Epithelial cell of esophagus (primary cell): Measurements from ENCODE around the gene NPTXR.
A peak's percentile ranks its signal among the peaks of the same experiment; 100 is the strongest.

Source experiments
- DNase-seq: peaks from one replicate; pipeline ENCODE4 v3.0.0; 2010; ENCODE audit warnings: low read depth
- H3K4me3 ChIP-seq: 2 replicates; pipeline ENCODE4 v1.5.1; 2011; ENCODE audit warnings: mild to moderate bottlenecking, low read length, control low read depth
- CTCF ChIP-seq: IDR thresholded peaks from 2 replicates; pipeline ENCODE4 v1.5.1; 2011; ENCODE audit warnings: low read depth, mild to moderate bottlenecking, low read length, control low read depth, inconsistent platforms; ENCODE audit not compliant: insufficient read depth; ENCODE audit errors: missing control alignments

NPTXR gene

GRCh38 chr22:38831166-38831945 lies 12.5 kb downstream of the NPTXR start:
- no peak overlapping the region for H3K4me3 ChIP-seq
- TF ChIP-seq CTCF: no peak
- DNase-seq: peak; percentile 74

- no peak overlapping the region for H3K4me3 ChIP-seq
- TF ChIP-seq CTCF: no peak
- no peak for DNase-seq
Measured at GRCh38 chr22:38830845-38831108, 13.1 kb downstream of the NPTXR start.

- no peak for DNase-seq
- no peak overlapping the region for H3K4me3 ChIP-seq
- no peak for TF ChIP-seq CTCF
Measured at GRCh38 chr22:38830026-38830844, 13.6 kb downstream of the NPTXR start.

GRCh38 chr22:38829485-38829884 lies 14.3 kb downstream of the NPTXR start:
- no peak overlapping the region for H3K4me3 ChIP-seq
- no peak for DNase-seq
- no peak for TF ChIP-seq CTCF

- H3K4me3 ChIP-seq: no peak overlapping the region
- no peak for DNase-seq
- TF ChIP-seq CTCF: no peak
Measured at GRCh38 chr22:38828616-38829205, 15.1 kb downstream of the NPTXR start.

GRCh38 chr22:38828191-38828590 lies 15.6 kb downstream of the NPTXR start:
- no peak for DNase-seq
- TF ChIP-seq CTCF: no peak
- H3K4me3 ChIP-seq: no peak overlapping the region
